ENCODE data around the gene PCBP1.
"Not testable (repeated sequence)": the region's sequence is repeated elsewhere in the genome, so short reads cannot be mapped to it uniquely, and the experiment has no call there.

The PCBP1 gene

DNA sequence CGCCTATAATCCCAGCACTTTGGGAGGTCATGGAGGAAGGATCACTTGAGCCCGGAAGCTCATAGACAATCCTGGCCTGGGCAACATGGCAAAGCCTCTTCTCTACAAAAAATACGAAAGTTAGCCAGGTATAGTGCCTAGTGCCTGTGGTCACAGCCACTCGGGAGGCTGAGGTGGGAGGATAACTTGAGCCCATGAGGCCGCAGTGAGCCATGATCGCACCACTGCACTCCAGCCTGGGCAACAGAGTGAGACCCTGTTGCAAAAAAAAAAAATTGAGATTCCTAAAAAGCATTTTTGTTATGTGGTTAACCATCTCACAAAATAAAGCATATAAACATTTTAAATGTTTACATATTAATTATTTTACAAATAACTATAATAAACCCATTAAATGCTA, 13.9 kb downstream of the PCBP1 start:
- no peak for DNase-seq

DNA sequence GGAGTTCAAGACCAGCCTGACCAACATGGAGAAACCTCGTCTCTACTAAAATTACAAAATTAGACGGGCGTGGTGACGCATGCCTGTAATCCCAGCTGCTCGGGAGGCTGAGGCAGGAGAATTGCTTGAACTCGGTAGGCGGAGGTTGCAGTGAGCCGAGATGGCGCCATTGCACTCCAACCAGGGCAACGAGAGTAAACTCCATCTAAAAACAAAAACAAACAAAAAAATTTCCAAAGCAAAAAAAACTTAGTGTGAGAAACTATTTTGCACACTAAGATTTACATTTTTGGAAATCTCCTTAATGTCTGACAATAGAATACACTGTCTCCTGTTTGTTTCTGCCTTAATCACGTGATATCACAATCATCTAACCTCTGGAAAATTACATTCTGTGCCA, 14.4 kb downstream of the PCBP1 start:
- not testable (repeated sequence) for DNase-seq

DNA sequence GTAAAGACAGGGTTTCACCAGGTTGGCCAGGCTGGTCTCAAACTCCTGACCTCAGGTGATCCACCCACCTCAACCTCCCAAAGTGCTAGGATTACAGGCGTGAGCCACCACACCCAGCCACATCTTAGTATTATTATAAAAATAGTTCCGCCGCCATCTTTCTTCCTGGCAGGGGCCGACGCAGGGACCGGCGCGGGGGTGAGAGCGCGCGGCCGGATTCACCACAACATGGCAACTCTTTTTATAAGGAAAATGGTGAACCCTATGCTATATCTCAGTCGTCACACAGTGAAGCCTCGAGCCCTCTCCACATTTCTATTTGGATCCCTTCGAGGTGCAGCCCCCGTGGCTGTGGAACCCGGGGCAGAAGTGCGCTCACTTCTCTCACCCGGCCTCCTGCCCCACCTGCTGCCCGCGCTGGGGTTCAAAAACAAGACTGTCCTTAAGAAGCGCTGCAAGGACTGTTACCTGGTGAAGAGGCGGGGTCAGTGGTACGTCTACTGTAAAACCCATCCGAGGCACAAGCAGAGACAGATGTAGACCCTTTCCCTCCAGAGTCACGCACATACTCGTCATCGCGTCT, 15.1 kb downstream of the PCBP1 start:
- not testable (repeated sequence) for DNase-seq

DNA sequence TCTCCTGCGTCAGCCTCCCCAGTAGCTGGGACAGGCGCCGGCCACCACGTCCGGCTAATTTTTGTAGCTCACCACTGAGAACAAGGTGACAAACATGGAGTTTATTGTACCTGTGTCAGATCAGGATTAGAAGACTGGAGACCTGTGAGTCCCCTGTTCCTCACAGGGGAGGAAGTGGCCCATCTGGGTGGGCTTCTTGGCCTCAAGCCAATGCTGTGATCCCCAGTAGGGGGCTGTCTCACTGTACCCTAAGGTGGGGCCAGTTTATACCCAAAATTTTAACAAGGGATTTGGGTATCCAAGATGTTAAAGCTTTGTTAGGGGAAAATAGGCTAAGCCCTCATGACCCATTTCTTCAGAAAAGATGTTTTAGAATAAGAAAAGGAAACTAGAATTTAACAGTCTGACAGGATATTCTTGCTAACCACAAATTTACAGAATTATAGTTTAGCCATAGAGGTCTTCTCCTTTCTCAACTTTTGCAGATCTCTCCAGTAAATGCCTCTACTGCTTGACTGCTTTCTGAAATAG, 16.3 kb downstream of the PCBP1 start:
- DNase-seq, result no peak

DNA sequence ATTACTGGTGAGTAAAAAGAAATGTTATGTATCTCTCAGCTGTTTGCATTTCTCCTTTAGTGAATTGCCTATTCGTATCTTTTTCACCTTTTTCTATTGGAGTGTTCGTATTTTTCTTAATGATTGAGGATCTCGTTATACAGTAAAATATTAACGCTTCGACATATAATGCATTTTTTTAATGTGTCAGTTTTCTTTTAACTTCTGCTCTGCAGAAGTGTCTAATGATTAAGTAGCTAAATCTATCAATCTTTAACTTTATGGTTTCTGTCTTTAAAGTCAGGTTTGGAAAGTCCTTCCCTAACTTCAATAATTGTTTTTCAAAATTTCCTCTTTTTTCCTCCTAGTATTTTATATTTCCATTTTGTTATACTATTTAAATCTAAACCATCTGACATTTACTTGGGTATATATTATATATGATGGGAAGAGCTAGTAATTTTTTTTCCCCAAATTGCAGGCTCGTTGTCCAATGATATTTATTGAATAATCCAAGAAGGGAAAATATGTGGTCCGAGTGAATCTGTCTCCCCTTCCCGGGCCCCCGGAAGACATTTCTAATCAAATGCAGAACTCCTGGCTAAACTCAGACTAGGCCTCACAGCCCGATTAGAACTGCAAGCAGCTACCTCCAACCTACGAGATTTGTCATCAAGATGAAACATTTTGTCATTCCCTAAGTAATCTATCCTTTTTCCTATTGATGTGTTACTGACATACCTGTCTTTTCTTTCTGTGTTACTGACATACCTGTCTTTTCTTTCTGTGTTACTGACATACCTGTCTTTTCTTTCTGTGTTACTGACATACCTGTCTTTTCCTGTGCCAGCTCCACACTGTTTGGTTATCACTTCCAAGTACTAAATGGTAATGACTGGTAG, 17.2 kb downstream of the PCBP1 start:
- no peak for DNase-seq

DNA sequence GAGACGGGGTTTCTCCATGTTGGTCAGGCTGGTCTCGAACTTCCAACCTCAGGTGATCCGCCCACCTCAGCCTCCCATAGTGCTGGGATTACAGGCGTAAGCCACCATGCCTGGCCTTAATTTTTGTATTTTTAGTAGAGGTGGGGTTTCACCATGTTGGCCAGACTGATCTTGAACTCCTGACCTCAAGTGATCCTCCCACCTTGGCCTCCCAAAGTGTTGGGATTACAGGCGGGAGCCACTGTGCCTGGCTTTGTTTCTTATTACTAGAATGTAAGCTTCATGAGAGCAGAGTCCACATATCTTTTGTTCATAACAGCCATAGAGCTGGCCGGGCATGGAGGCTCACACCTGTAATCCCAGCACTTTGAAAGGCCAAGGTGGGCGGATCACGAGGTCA, 18.9 kb downstream of the PCBP1 start:
- not testable (repeated sequence) for DNase-seq

DNA sequence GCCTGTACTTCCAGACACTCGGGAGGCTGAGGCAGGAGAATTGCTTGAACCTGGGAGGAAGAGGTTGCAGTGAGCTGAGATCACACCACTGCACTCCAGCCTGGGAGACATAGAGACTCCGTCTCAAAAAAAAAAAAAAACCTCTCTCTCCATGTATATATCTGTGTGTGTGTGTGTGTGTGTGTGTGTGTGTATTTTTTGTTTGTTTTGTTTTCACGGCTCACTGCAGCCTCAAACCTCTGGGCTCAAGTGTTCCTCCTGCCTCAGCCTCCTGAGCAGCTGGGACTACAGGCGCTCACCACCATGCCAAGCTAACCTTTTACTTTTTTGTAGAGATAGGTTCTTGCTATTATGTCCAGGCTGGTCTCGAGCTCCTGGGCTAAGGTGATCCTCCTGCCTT, 23.1 kb downstream of the PCBP1 start:
- not testable (repeated sequence) for DNase-seq

DNA sequence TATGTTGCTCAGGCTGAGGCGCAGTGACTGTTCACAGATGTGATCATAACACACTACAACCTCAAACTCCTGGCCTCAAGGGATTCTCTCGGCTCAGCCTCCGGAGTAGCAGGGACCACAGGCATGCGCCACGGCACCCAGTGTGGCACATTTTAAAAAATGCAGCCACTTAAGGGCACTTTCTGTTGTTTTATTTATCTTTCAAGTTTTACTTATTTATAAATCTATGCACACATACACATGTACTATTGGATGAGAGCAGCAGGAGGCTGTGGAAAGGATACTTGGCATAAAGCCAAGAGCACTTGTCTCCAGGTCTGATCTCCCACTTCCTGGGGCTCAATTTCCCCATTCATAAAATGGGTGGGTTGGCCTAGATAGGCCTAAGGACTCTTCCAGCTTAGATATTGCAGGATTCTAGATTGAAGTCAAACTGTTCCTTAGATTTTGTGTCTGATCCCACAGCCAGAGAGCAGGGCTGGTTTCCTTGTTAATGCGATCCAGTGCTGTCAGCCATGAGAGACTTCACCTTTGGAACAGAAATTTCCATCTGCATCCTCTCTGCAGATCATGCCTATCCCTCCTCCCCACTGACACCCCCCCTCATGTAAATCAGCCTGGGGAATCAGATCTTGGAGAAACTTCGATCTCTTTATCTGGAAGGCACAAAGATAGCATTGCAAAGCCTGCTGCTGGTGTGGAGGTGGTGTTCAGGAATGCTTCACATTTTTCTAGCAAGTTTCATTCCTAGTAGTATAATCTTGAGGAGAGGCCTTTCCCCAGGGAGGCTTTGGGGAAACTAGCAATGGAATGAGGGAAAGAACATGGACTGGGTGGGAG, 24.7 kb downstream of the PCBP1 start:
- no peak for DNase-seq

DNA sequence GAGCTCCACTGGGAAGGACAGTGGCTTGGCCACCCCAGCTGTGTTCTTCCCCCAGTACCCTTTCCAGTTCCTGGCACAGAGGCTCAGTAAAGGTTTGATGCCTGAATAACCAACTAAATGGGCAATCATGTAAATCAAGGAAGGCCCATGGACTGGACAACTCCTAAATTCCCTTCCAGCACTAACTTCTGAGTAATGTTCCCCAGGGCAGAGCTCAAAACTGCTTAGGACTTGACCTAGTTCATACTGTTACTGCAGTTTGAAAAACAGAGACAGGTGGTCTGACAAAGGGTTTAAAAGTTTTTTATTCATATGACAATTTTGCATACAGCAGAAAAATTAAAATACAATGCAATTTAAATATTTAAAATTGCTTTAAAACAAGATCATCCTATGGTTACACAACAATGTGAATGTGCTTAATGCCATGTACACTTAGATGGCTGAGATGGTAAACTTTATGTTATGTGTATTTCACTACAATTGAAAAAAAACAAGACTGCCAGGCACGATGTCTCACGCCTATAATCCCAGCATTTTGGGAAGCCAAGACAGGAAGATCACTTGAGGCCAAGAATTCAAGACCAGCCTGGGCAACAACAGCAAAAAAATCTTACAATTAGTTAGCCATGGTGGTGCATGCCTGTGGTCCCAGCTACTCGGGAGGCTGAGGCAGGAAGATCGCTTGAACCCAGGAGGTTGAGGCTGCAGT, 26.2 kb downstream of the PCBP1 start:
- DNase-seq, result no peak

DNA sequence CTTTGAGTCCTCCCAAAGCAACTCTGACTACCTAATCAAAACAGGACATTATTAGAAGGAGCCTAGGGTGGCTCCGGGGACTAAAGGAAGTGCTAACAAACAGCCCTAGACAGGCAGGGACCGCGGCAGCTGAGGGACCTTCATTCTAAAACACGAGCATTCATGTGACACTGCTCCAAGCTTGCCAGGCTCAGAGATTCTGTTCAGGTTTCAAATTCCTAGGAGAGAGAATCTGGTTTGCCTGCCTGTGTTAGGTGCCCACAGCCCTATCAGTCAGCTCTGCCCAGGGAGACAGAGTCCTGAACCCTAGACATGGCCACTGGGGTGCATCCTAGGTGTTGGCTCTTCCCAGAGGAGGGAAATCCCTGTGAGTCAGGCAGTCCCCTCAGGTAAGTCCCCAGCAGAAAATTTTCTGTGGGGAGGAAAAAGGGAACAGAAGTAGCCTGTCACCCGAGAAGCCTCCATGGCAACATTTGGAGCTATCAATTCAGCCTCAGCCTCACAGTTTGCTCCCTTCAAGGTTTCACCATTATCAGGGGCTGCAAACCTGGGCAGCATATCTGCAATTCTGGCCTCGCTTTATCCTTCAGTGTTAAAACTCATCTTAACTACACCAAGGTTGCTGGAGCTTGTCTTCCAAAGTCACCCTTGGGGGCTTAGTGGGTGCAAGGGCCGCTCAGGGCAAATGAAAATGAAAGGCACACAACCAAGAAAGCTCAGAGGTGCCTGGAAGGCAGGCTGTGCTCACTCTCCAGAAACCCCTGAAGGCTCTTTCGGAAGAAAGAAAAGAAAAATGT, 28.6 kb downstream of the PCBP1 start:
- no peak for DNase-seq

DNA sequence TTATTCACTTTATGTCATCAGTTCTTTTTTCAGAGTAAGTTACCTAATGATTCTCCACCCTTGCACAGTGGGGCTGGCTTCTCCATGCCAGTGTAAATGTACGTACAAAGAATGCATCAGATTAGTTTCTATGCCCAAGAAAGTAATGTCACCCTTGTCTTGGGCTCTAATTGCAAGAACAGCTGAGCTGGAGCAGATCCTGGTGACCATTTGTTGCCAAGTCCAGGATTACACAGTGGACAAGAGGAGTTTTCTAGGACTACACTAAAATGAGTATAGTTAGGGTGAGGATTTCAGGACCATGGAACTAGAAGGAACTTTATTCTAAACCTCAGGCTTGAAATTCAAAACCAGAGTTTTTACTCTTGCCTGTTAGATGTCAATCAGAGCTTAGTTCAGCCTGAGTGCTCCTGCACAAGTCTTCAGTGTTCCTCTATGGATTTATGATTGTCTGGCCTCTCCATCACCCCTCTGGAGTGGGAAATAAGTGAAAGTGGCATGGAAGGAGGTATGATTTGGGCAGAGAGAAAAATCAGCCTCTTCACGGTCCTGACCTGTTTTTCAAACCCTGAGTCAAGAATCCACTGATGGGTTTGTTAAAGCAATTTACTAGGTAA, 29.8 kb downstream of the PCBP1 start:
- DNase-seq, result no peak

DNA sequence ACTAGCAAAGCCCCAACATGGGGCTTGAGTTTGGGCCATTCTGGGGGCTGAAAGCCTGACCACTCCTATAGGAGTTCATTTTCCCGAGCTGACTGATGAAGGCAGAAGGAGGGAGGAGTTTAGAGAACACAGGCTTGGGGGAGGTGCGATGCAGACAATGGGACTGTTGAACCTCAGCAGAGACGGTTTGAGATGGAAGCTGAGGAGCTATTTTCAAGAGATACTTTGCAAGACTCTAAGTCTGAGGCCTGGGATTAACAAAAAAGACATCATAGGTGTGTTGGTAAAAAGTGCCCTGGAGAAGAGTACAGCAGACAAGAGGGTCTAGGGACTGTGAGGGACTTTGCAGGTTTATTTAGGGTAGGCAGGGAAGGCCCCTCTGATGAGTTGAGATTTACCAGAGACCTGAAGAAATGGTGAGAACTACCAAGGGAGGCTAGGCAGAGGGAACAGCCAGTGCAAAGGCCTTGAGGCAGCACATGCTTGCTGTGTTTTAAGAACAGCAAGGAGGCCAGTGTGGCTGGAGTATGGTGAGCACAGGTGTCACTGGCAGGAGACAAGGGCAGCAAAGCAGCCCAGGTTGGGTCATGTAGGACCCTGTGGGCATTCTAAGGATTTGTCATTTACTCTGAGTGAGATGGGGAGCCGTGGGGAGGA, 31.6 kb downstream of the PCBP1 start:
- DNase-seq, result no peak

DNA sequence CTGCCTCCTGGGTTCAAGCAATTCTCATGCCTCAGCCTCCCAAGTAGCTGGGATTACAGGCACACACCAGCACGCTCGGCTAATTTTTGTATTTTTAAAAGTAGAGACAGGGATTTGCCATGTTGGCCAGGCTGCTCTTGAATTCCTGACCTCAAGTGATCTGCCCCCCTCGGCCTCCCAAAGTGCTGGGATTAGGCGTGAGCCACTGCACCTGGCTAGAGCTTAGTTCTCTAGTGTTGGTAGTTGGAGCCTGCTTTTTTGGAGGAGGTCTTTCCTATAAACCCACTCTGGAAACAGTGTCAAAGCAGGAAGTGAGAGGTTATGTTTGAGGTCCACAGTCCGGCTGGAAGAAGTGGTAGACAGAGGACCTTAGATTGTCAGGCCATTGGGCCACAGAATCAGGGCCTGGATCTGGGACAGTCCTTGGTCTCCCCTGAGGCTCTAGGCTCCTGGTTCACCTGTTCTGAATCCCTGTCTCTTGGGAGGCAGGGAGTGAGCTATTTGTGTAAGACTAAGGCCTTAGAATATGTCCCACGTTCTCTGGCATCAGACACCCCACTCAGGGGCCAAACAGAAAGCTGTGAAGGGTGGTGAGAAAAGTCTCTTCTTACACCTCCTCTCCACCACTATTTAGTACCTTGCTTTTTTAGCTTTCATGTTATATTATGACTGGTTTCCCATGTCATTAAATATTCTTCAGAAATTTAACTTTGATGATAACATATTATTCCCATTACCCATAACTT, 34.5 kb downstream of the PCBP1 start:
- no peak for DNase-seq

DNA sequence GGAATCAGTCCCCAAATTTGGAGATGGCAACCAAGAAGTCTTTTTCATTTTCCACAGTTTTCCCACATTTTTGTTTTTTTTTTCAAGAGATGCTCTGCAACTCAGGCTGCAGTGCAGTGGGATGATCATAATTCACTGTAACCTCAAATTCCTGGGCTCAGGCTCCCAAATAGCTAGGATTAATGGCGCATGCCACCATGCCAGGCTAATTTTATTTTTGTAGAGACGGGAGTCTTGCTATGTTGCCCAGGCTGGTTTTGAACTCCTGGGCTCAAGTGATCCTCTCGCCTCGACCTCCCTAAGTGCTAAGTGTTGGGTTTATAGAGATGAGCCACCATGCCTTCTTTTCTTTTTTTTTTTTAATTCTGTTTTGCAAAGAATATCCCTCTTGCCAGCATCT, 35.2 kb downstream of the PCBP1 start:
- DNase-seq, result no peak

DNA sequence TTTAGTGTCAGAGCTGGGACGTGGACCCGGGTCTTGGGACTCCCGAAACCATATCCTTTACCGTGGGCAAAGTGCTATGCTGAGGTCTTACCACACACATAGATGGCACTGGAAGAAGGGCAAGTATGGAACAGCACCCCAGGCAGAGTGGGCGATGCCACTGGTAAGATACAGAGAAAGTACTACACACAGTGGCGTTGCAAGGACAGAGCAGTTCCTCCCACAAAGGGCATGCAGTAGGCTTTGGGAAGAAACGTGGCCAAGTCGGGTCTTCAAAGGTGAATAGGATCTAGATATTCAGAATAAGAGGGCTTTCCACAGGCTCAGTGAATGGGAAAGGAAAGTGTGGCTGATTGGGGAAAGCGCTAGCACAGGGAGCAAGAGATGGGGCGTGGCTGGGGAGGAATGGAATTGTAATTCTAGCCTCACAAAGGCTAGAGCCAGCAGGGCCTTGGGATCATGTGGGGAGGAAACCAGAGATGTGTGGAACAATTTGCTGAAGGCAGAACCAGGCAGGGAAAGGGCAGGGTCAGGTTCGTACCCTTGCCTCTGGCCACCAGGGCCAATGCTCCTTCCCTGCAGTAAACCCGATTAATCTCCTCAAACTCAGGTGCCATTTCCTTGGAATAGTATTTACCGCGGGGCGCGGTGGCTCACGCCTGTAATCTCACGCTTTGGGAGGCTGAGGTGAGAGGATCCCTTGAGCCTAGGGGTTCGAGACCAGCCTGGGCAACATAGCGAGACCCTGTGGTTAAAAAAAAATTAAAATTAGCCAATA, 36.0 kb downstream of the PCBP1 start:
- no peak for DNase-seq

DNA sequence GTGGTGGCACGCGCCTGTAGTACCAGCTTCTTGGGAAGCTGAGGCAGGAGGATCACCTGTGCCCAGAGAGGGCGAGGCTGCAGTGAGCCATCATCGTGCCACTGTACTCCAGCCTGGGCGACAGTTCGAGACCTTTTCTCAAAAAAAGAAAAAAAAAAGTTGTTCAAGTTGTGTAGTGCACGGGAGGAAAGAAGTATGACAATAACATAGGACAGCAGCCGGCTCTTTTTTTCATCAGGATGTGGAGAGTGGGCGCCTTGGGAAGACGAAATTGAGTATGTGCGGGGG, 36.5 kb downstream of the PCBP1 start:
- no peak for DNase-seq

DNA sequence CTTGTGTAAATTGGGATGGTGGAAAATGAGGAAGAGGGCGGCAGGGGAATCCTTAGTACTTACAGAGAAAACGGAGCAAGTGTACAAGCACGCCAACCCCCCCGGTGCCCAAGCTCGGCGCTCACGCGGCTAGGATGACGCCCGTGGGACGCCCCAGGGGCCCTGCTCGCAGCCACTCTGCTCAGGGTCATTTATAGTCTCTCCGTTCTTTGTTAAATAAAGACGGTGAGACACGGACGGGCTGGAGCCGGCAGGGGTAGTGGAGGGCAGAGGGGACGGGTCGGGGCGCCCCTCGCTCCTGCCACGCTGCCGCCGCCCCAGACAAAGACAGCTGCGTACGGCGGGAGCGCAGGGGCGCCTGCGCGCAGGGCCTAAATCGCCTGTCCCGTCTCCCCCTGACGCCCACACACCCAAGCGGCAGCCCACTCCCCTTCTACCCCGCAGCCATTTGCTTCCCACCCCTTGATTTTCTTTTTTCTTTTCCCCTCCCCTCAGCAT, 37.8 kb downstream of the PCBP1 start:
- DNase-seq, result no peak

DNA sequence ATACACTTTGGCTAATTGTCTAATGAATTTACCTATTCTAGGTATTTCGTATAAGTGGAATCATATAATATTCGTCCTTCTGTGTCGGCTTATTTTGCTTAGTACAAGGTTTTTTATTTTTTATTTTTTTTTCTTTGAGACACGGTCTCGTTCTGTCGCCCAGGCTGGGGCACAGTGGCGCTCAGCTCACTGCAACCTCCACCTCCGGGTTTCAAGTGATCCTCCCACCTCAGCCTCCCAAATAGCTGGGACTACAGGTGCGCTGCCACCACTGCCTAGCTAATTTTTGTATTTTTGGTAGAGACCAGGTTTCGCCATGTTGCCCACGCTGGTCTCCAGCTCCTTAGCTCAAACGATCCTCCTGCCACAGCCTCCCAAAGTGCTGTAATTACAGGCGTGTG, 38.2 kb downstream of the PCBP1 start:
- no peak for DNase-seq

DNA sequence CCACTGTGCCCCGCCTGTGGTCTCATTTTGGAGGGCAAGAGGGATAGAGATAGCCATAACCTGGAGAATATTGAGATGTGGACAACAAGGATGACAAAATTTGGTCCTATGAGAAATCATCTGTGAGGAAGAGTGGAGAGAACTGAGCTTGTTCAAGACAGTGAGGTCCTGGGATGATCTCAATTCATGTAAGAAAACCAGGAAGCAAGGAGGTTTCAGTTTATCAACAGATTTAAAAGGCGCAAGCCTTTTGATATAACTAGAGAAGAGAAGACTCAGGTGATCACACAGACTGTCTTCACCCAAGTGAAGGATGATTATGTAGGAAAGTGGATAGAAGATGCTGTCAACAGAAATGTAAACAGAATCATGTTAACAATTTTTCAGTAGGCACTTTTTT, 39.1 kb downstream of the PCBP1 start:
- DNase-seq, result no peak

Measured in NCI-H1417 treated with DMSO at 0.1 percent for 48 hours (cell line).